Mesodermal cell (in vitro differentiated cells): ENCODE results near the gene GCNT2.
"Not testable (repeated sequence)": the region's sequence is repeated elsewhere in the genome, so short reads cannot be mapped to it uniquely, and the experiment has no call there.

Experiments
- H3K27ac ChIP-seq: 2 replicates; pipeline ENCODE4 v1.7.0; 2013; ENCODE audit warnings: mild to moderate bottlenecking, low read depth, low read length, moderate library complexity; ENCODE audit not compliant: severe bottlenecking
- H3K36me3 ChIP-seq: 2 replicates; pipeline ENCODE4 v1.7.1; 2013; ENCODE audit warnings: mild to moderate bottlenecking, low read length, moderate library complexity; ENCODE audit not compliant: control insufficient read depth, insufficient read depth
- H3K4me1 ChIP-seq: one replicate; pipeline ENCODE4 v1.7.1; 2013; ENCODE audit warnings: mild to moderate bottlenecking, low read length; ENCODE audit not compliant: insufficient read depth, control insufficient read depth, poor library complexity, severe bottlenecking
- H3K4me3 ChIP-seq: 2 replicates; pipeline ENCODE4 v1.7.0; 2013; ENCODE audit warnings: low read length, control low read depth, mild to moderate bottlenecking; ENCODE audit not compliant: insufficient read depth, poor library complexity, severe bottlenecking; ENCODE audit errors: extremely low read depth
- H3K9me3 ChIP-seq: 2 replicates; pipeline ENCODE4 v1.7.1; 2013; ENCODE audit warnings: mild to moderate bottlenecking, low read length, moderate library complexity; ENCODE audit not compliant: control insufficient read depth
- WGBS, 2 experiments: methylation state at CpG; one replicate each; pipeline ENCODE4 v1.1.5; 2013; ENCODE audit warnings: missing lambda C conversion rate in 2 of 2; ENCODE audit not compliant: insufficient coverage in 2 of 2; 5-methylcytosine and 5-hydroxymethylcytosine counted together

The GCNT2 gene

DNA sequence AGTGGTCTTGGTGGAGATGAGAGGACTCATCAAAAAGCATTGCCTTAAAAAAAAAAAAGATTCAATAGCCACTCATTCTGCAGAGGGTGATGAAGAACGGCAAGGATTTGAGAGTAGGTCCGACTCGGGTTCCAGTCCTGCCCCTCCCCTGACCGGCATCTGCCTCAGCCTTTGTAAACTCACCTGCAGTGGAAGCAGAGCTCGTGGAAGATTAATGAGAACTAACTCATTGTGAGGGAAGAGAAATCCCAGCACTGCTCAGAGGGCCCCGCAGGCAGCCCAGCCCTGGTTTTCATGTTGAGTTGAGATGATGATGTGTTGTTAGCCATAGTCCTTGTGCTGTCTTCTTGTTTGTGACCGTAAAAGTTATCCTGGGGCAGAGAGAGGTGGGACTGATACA is 59.4 kb downstream of the GCNT2 start:
- Histone ChIP-seq H3K4me1 (peaks cover 16% of the 10 kb centered on the region), H3K27ac (no peak overlapping the region), H3K9me3 (no peaks in the 10 kb centered on the region), H3K4me3 (no peak overlapping the region), H3K36me3 (no peaks in the 10 kb centered on the region)
- 69 to 87% methylated on average over 6 to 7 of the region's 7 CpGs for WGBS, 2 experiments

DNA sequence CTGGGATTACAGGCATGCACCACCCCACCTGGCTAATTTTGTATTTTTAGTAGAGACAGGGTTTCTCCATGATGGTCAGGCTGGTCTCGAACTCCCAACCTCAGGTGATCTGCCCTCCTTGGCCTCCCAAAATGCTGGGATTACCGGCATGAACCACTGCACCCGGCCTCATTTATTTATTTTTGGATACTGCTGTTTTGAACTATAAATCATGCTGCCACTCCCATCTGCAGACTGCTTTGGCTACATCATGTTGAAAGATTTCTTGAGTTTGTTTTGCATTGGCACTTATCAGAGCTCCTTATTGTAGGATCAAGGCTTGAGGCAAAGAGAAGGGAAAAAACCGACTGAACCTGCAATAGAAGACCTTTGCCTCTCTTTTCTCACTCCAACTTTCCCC is 60.3 kb downstream of the GCNT2 start:
- WGBS, 2 experiments = 100% methylated on average over 2 of the region's 4 CpGs; no CpG with 5 or more reads in 1 of the 2 experiments
- H3K36me3 ChIP-seq, H3K27ac ChIP-seq, H3K4me3 ChIP-seq, H3K9me3 ChIP-seq: not testable (repeated sequence)
- H3K4me1 ChIP-seq = peaks cover 24% of the 10 kb centered on the region

DNA sequence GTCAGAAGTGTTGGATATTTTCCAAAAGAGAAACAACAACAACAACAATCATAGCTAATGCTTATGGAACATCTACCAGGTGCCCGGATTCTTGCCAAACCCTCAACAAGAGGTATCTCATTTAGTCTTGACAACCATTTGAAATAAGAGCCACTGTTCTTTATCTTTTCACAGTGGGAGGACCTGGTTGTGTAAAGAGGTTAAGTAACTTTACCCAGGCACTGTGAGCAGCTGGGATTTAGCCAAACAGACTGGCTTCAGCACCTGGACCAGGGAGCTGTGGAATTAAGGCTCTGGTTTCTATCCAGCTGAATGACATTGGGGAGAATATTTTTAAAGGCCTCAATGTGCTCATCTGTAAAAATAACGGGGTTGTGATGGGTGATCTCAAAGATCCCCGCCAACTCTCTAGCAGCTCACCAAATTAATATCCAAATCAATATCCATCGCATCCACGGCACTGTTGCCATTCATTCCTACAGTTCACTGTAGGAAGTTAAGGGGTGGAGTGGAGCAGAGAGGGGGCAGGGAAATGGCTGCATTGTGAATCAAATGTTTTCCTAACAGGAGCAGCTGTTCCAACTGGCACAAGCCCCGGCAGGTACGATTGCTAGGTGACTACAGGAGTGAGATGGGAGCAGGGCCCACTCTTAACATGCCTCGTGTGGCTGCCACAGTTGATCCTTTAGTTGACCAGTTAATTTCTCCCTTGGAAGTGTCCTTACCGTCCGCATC is 61.8 kb downstream of the GCNT2 start:
- Histone ChIP-seq H3K4me3 (no peak overlapping the region), H3K36me3 (no peaks in the 10 kb centered on the region), H3K4me1 (peaks cover 31% of the 10 kb centered on the region), H3K27ac (peak overlapping the region; percentile 47), H3K9me3 (no peaks in the 10 kb centered on the region)
- WGBS, 2 experiments = 18 to 25% methylated on average over 5 of the region's 10 CpGs

DNA sequence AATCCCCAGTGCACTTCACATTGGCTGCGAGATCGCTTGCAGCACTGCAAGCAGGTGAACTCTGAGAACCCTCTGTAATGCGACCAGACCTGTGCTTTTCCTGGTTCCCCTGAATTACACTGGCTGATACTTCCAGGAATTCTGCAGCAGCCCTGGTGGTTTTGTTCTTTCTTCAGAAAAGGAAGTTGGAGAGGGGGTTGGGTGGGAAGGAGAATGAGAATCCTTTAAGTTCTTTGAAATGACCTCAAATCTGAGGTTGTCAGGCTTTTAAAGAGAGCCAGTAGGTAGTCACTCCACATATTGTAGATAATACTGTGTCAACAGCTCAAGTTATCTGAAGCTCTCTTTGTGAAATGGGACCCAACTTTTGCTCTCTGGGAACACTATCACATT is 62.4 kb downstream of the GCNT2 start:
- Histone ChIP-seq H3K9me3 (no peaks in the 10 kb centered on the region), H3K27ac (peak overlapping the region; percentile 47), H3K4me1 (peaks cover 31% of the 10 kb centered on the region), H3K36me3 (no peaks in the 10 kb centered on the region), H3K4me3 (no peak overlapping the region)
- 23 to 32% methylated on average over 3 of the region's 3 CpGs for WGBS, 2 experiments

DNA sequence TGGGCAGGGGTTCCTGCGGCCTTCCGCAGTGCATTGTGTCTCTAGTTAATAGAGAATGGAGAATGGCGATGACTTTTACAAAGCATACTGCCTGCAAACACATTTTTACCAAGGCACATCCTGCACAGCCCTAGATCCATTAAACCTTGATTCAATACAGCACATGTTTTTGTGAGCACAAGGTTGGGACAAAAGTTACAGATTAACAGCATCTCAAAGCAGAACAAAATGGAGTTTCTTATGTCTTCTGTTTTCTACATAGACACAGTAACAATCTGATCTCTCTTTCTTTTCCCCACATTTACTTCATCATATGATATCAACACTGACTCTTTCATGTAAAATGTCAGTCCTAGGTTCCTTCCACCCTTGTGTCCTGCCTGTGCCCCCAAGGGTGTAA is 63.5 kb downstream of the GCNT2 start:
- Histone ChIP-seq H3K9me3 (no peaks in the 10 kb centered on the region), H3K4me3 (no peak overlapping the region), H3K36me3 (no peaks in the 10 kb centered on the region), H3K27ac (no peak overlapping the region), H3K4me1 (peaks cover 31% of the 10 kb centered on the region)
- no CpG with 5 or more reads among the region's 3 CpGs for WGBS, 2 experiments

DNA sequence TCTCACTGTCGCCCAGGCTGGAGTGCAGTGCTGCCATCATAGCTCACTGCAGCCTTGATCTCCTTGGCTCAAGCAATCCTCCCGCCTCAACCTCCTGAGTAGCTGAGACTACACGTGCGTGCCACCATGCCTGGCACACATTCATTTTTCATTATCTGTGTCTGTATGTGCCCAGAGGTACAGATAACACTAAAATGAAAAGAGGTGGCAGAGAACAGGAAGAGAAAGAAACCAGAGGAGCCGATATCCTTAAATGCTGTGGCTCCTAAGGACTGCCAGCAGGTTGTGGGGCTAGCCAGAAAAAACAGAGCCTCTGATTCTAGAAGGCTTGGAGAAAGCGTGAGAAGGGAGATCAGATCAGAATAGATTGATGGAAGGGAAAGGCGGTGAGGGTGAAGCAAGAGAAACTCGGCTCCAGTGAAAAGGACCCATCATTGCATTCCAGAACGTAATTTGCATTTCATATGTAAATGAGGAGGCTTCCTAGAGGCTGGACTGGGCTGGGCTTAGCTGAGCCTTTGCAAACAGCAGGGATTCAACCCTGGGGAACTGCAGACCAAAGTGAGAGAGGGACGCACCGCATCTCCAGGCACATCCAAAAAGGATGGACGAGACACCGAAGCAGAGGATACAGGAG is 64.2 kb downstream of the GCNT2 start:
- 16 to 22% methylated on average over 10 to 13 of the region's 13 CpGs for whole genome bisulfite sequencing, 2 experiments
- peak overlapping the region; percentile 19 for H3K4me3 ChIP-seq
- peaks cover 31% of the 10 kb centered on the region for H3K4me1 ChIP-seq
- H3K27ac ChIP-seq = no peak overlapping the region
- H3K36me3 ChIP-seq = no peaks in the 10 kb centered on the region
- H3K9me3 ChIP-seq = no peaks in the 10 kb centered on the region

DNA sequence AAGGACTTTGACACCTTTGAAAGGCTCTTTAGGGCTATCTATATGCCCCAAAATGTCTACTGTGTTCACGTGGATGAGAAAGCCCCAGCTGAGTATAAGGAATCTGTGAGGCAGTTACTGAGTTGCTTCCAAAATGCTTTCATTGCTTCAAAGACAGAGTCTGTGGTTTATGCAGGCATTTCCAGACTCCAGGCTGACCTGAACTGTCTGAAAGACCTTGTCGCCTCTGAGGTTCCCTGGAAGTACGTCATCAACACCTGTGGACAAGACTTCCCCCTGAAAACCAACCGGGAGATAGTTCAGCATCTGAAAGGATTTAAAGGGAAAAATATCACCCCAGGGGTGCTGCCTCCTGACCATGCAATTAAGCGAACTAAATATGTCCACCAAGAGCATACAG is 65.2 kb downstream of the GCNT2 start:
- peak overlapping the region; percentile 10 for H3K27ac ChIP-seq
- H3K4me1 ChIP-seq = peaks cover 31% of the 10 kb centered on the region

DNA sequence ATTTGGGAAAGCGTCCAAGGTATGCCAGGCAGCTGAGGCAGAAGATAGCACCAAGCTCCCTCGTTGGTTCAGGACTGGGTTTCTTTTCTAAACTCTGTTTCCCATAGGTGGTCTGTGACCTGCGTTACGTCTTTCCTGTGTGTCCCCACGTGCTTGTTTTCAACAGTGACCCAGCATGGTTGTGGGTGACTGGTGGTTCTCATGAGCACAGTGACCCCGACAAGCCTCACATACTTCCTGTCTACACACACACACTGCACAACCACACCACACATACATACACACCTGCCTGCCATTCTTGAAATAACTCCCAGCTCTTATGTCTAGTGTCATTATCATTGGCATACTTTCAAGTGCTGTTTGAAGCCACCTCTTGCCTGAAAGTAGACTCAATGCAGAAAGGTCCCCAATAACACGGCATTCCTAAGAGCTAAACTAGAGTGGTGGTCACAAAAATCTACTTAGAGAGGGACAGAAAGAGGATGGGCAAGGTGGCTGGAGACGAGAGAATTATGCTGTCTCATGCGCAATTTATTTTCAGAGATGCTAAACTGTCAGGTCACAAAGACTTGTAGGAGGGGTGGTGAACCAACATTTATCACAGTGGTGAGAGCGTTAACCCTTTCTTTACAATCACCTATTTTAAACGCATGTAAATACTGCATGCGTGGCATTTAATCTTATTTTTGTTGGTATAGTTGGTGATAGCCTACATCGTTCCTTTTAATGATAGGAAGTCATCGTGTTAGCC is 66.7 kb downstream of the GCNT2 start:
- H3K27ac ChIP-seq = no peak overlapping the region
- H3K4me3 ChIP-seq = peak overlapping the region; percentile 12
- H3K9me3 ChIP-seq = no peaks in the 10 kb centered on the region
- peaks cover 31% of the 10 kb centered on the region for H3K4me1 ChIP-seq
- no peaks in the 10 kb centered on the region for H3K36me3 ChIP-seq
- WGBS, 2 experiments = 44 to 48% methylated on average over 8 to 10 of the region's 14 CpGs

More for the DNA sequence above, 65.2 kb downstream of the GCNT2 start:
- H3K36me3 ChIP-seq = no peaks in the 10 kb centered on the region
- H3K4me3 ChIP-seq = peak overlapping the region; percentile 19
- no peaks in the 10 kb centered on the region for H3K9me3 ChIP-seq
- WGBS, 2 experiments = 23 to 40% methylated on average over 1 to 4 of the region's 5 CpGs

DNA sequence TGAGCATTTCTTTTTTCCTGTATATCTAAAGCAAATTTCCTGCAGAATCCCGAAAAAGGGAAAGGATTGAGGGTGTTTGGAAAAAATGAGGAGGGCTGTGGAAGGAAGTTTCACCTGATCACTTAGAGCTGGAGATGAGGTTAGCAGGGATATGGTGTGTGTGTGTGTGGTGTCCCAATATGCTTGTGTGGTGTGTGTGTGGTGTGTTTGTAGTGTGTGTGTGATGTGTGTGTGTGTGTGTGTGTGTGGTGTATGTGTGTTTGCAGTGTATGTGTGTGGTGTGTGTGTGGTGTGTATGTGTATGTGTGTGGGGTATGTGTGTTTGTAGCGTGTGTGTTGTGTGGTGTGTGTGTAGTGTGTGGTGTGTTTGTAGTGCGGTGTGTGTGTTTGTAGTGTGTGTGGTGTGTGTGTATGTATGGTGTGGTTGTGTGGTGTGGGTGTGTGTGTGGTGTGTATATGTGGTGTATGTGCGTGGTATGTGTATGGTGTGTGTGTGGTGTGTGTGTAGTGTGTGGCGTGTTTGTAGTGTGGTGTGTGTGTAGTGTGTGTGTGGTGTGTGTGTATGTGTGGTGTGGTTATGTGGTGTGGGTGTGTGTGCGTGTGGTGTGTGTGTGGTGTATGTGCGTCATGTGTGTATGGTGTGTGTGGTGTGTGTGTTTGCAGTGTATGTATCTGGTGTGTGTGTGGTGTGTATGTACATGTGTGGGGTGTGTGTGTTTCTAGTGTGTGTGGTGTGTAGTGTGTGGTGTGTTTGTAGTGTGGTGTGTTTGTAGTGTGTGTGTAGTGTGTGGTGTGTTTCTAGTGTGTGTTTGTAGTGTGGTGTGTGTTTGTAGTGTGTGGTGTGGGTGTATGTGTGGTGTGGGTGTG is 67.6 kb downstream of the GCNT2 start:
- H3K4me3 ChIP-seq = no peak overlapping the region
- H3K36me3 ChIP-seq = no peaks in the 10 kb centered on the region
- no peak overlapping the region for H3K27ac ChIP-seq
- H3K9me3 ChIP-seq = no peaks in the 10 kb centered on the region
- WGBS, 2 experiments = 82 to 87% methylated on average over 5 to 6 of the region's 7 CpGs
- H3K4me1 ChIP-seq = peaks cover 22% of the 10 kb centered on the region

DNA sequence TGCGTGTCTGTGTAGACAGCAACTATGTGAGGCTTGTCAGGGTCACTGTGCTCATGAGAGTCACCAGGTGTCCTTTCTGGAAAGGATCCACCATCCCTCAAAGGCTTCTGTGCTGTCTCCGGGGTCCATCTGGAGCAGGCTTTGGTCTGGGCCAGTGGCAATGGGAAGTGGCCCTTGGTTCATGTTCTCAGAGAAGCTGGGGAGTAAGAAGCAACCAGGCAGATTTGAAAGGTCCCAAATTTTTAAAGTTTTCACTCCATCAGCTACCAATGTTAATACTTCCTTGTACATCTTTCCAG is 68.2 kb downstream of the GCNT2 start:
- no peaks in the 10 kb centered on the region for H3K36me3 ChIP-seq
- H3K4me3 ChIP-seq = no peak overlapping the region
- no peak overlapping the region for H3K27ac ChIP-seq
- H3K4me1 ChIP-seq = peaks cover 16% of the 10 kb centered on the region
- no peaks in the 10 kb centered on the region for H3K9me3 ChIP-seq
- WGBS, 2 experiments = 100% methylated on average over 1 to 2 of the region's 2 CpGs
